NCI-H187 treated with DMSO at 0.1 percent for 48 hours (cell line): Measurements from ENCODE around the gene SCG5.

ENCODE experiments used
- DNase-seq: peaks from one replicate; lab custom pipeline; 2025; lab: John Stamatoyannopoulos, UW

The SCG5 gene

DNA sequence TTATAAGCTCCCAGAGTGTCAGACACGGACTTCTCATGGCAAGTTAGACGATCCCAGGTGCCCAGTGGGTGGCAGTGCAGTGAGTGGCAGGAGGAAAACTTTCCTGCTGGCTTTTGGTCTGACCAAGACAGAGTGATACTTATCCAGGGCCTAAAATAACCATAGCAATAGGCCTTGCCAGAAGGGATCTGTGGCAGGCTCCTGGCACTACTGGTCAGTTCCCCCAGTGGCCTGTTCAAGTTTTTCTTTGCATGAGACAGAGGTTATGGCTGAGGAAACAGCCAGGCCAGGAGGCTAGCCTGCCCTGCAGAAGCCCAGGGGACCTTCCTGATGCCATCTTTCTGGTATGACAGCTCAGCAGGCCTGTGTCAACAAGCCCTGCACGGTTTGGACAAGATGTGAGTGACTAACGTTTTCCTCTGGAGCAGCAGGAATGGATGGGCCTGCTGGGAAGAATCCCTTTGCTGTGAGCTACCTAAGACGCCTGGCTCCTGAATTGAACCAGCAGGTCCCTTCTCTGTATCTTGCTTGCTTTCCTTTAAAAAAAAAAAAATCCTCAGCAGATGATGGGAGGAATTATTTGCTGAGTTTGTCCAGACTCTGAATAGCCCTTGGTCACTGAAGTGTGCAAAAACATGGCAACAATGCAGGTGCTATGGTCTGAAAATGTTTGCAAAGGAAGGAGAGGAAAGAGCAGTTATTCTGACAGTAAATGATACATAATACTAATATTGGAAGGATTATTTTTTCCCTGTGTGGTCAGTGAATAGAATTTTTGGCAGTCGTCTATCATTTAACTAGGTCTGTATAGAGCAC, 18.0 kb downstream of the SCG5 start:
- DNase-seq: no peak

DNA sequence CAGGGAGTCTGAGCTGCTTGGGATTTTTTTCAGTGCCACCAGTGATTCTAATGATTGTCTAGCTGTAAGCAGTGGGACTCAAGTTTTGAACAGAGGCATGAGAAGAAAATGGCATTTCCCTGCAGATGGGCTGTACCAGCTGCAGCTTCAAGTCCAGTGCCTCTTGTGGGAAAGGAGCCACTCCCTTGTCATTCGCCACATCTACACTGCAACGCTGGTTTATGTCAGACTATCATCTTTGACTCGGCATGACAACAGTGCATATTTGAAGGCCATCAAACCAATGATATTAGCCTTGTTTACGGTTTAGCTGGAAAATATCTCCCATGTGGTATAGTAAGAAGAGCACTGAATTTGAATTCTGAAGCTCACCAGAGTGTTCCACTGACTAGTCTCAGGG, 22.2 kb downstream of the SCG5 start:
- DNase-seq: no peak

GRCh38 chr15:32664796-32665195, 23.3 kb downstream of the SCG5 start:
- no peak for DNase-seq

GRCh38 chr15:32667321-32667720, 25.8 kb downstream of the SCG5 start:
- no peak for DNase-seq

DNA sequence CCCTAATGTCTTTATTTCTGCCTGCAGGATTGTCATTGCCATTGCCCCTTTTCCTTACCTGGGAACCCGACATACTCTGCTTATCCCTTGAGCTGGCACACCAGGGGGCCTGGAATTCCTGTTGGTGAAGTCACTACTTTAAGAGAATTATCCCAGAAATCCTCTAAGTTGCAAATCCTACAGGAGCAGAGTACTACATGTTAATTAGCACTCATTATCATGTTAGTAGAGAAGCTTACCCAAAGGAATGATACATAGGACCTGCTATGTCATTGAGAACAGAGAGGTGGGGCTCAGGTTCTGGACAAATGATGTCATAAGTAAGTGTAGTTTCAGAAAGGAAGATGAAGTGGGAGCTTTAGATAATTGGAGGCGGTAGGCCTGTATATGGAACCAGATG, 27.4 kb downstream of the SCG5 start:
- DNase-seq: no peak

GRCh38 chr15:32669896-32670611, 28.5 kb downstream of the SCG5 start:
- no peak for DNase-seq

- DNase-seq: no peak
Measured at GRCh38 chr15:32670623-32671022, 29.1 kb downstream of the SCG5 start.

- DNase-seq: no peak
Measured at GRCh38 chr15:32671339-32672325, 30.1 kb downstream of the SCG5 start.

- no peak for DNase-seq
Measured at GRCh38 chr15:32674681-32675080, 33.2 kb downstream of the SCG5 start.

DNA sequence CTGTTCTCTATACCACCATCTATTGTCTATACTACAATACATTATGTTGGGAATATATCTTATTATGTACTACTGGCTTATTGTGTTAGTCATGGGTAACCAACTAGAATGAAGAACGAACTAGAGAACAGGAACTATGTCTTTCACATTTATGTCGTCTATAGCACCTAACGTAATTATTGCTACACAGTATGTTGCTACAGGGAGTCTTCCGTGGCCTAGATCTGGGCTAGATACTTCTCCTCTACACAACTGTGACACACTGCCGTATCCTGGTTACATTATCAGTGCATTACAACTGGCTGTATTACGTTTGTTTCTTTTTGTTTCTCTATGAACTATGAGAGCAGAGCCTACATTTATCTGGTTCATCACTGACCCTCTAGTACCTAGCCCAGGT, 34.0 kb downstream of the SCG5 start:
- no peak for DNase-seq

GRCh38 chr15:32676169-32676568, 34.7 kb downstream of the SCG5 start:
- DNase-seq: no peak

- no peak for DNase-seq
Measured at GRCh38 chr15:32677238-32677750, 35.8 kb downstream of the SCG5 start.

DNA sequence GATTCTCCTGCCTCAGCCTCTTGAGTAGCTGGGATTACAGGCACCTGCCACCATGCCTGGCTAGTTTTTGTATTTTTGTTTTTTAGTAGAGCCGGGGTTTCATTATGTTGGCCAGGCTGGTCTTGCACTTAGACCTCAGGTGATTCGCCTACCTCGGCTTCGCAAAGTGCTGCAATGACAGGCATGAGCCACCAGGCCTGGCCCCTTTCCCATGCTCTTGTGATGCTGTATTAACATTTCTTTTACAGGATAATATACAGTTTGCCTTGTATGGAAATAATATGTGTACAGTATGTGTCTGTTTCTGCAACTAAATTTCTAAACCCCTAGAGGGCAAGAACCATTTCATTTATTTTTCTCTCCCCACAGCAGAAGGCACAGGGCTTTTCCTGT, 37.8 kb downstream of the SCG5 start:
- no peak for DNase-seq

- no peak for DNase-seq
Measured at GRCh38 chr15:32682569-32682968, 41.1 kb downstream of the SCG5 start.

- no peak for DNase-seq
Measured at GRCh38 chr15:32682977-32683630, 41.6 kb downstream of the SCG5 start.

- DNase-seq: no peak
Measured at GRCh38 chr15:32683906-32684584, 42.5 kb downstream of the SCG5 start.

DNA sequence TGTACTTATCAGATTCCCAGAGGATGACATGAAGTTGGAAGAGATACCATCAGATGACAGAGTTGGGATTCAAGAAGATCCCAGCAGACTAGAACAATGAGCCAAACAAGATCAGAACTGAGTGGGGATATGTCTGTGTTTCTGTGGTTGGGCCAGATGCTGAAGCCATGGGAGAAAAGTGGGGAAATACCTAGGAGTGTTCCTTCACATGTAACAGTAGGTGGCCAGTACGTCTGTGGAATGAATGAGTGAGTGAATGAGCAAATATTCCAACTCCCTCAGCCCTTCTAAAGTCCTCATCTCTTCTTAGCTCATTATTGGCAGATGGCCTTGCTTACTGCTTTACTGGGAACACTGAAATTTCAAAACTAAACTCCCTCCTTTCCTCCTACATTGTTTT, 44.1 kb downstream of the SCG5 start:
- DNase-seq: no peak

DNA sequence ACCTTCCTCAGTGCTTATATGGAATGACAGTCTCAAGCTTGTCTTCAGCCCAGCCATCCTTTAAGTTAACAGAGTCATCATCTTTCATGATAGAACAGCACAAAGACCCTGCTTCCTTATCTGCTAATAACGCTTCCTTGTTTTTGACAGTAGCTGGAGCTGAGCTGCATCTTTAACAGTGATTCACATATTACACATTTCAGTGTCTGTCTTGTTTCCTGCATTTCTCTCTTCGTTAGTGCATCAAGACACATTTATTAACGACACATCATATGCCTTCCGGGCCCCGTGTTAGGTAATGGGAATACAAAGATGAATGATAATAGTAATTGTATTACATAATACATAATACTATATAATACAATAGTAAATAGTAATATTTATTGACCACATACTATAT, 46.0 kb downstream of the SCG5 start:
- DNase-seq: no peak

DNA sequence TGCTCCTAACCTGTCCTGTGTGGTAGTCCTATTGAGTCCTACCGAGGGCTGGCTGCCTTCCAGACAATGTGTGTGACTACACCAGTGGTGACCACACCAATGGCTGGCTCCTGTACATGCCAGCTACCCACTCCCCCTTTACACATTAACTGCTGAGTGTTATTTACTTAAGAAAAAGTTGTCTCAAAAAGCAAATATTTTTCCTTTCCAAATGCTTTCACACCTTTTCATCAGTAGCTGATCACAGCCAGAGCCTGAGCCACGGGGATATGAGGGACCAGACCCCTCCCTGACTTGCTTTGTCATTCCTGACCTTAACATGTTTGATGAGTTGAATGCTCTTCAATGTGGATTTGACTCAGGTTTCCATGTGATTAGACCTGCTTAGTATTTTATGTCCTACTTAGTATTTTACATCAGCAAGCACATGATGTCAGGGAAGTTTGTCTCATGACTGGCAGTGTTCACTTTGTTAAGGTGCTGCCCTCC, 46.7 kb downstream of the SCG5 start:
- no peak for DNase-seq

- no peak for DNase-seq
Measured at GRCh38 chr15:32690941-32691688, 49.6 kb downstream of the SCG5 start.
